Colonic mucosa (tissue), 4 donors: ENCODE measurements around the gene GNPTG. TPM values are rescaled to one million over a fixed set of nuclear protein-coding genes. Genes with fewer than 3 reads are reported as not detected.

Source experiments
- DNase-seq: peaks from one replicate; pipeline ENCODE4 v3.0.0-alpha.2; 2020
- H3K27ac ChIP-seq: fragments of 200-600 bp; one replicate; pipeline ENCODE4 v1.8.0; 2021
- H3K27me3 ChIP-seq: fragments of 200-600 bp; one replicate; pipeline ENCODE4 v1.8.0; 2021
- H3K36me3 ChIP-seq: fragments of 200-600 bp; one replicate; pipeline ENCODE4 v1.8.0; 2021
- H3K4me1 ChIP-seq: fragments of 200-600 bp; one replicate; pipeline ENCODE4 v1.8.0; 2021; ENCODE audit warnings: mild to moderate bottlenecking
- H3K4me3 ChIP-seq: fragments of 200-600 bp; one replicate; pipeline ENCODE4 v1.8.0; 2021
- H3K9ac ChIP-seq, 2 donors: one replicate each; pipeline ENCODE4 v1.7.0; 2013; ENCODE audit warnings: control low read depth in 2 of 2, low read depth in 2 of 2, low read length in 2 of 2
- H3K9me3 ChIP-seq: fragments of 200-600 bp; one replicate; pipeline ENCODE4 v1.8.0; 2021
- CTCF ChIP-seq: fragments of 200-600 bp; IDR thresholded peaks from one replicate; pipeline ENCODE4 v1.8.0; 2022; ENCODE audit warnings: antibody characterized with exemption, mild to moderate bottlenecking
- intact Hi-C: fragments of 100-400 bp; cut with DNase I; formaldehyde crosslinking; loops from one replicate; pipeline ENCODE4 v1.14.1; 2022
- total RNA-seq, 2 donors: library from RNA; stranded (reverse); fragmentation: NEBNext Ultra II Directional in 1 of 2; extraction: Animal tissue kit (Norgen Biotek cat#: 25700) in 1 of 2; gene quantifications; one replicate each; pipeline ENCODE4 v1.2.1, GENCODE V29; 2021
- donor health status: healthy.
- donor health status: DM: no; HTN: no; CAD: no.
- donor health status: DM: no; HTN: no; CAD: no.

Gene GNPTG
- total RNA-seq, 2 donors from 2014 or later = 48.2 to 59.1 TPM

GRCh38 chr16:1380195-1380594 lies 28.5 kb downstream of the GNPTG start:
- no peak for DNase-seq
- Histone ChIP-seq H3K4me1 (peaks cover 8% of the 10 kb centered on the region), H3K27me3 (no peaks in the 10 kb centered on the region), H3K4me3 (no peak overlapping the region), H3K9me3 (no peaks in the 10 kb centered on the region), H3K9ac (no peak overlapping the region), H3K27ac (no peak overlapping the region), H3K36me3 (no peaks in the 10 kb centered on the region)
- intact Hi-C loops = no loop called here
- no peak for TF ChIP-seq CTCF

- Histone ChIP-seq H3K4me3 (no peak overlapping the region), H3K9me3 (no peaks in the 10 kb centered on the region), H3K9ac (no peak overlapping the region), H3K27me3 (no peaks in the 10 kb centered on the region), H3K4me1 (peaks cover 8% of the 10 kb centered on the region), H3K36me3 (no peaks in the 10 kb centered on the region), H3K27ac (no peak overlapping the region)
- no peak for TF ChIP-seq CTCF
- DNase-seq = no peak
- intact Hi-C loops = no loop called here
Observed at GRCh38 chr16:1381612-1382406, 30.1 kb downstream of the GNPTG start.

- Histone ChIP-seq H3K4me3 (no peak overlapping the region), H3K4me1 (peaks cover 7% of the 10 kb centered on the region), H3K36me3 (no peaks in the 10 kb centered on the region), H3K9me3 (no peaks in the 10 kb centered on the region), H3K27me3 (no peaks in the 10 kb centered on the region), H3K27ac (no peak overlapping the region), H3K9ac (no peak overlapping the region)
- no peak for DNase-seq
- intact Hi-C loops = no loop called here
- no peak for TF ChIP-seq CTCF
Observed at GRCh38 chr16:1383556-1383955, 31.8 kb downstream of the GNPTG start.

- Histone ChIP-seq H3K4me1 (no peaks in the 10 kb centered on the region), H3K9me3 (no peaks in the 10 kb centered on the region), H3K27ac (no peak overlapping the region), H3K4me3 (no peak overlapping the region), H3K27me3 (no peaks in the 10 kb centered on the region), H3K9ac (no peak overlapping the region), H3K36me3 (no peaks in the 10 kb centered on the region)
- no peak for DNase-seq
- no peak for TF ChIP-seq CTCF
- intact Hi-C loops = no loop called here
Observed at GRCh38 chr16:1385232-1385631, 33.5 kb downstream of the GNPTG start.

GRCh38 chr16:1387331-1387730 lies 35.6 kb downstream of the GNPTG start:
- no peak overlapping the region for H3K9ac ChIP-seq
- no peaks in the 10 kb centered on the region for H3K4me1 ChIP-seq
- H3K27ac ChIP-seq = no peak overlapping the region
- no peaks in the 10 kb centered on the region for H3K36me3 ChIP-seq
- no peak for DNase-seq
- no peak overlapping the region for H3K4me3 ChIP-seq
- intact Hi-C loops = no loop called here
- H3K27me3 ChIP-seq = no peaks in the 10 kb centered on the region
- no peaks in the 10 kb centered on the region for H3K9me3 ChIP-seq
- no peak for TF ChIP-seq CTCF
